Mucosa of descending colon (tissue), 3 donors: Measurements from ENCODE around the gene ABCC8. TPM values are rescaled to one million over a fixed set of nuclear protein-coding genes. Genes with fewer than 3 reads are reported as not detected.

Experiments used
- ATAC-seq: fragments of 200-7000 bp; cut with Tn5 transposase; one replicate; pipeline ENCODE4 v1.9.1; 2020; ENCODE audit warnings: mild to moderate bottlenecking, moderate library complexity
- DNase-seq, 3 donors: peaks; one replicate each; pipeline ENCODE4 v3.0.0-alpha.2; 2020
- H3K36me3 ChIP-seq: fragments of 200-600 bp; one replicate; pipeline ENCODE4 v1.8.0; 2021; ENCODE audit warnings: low read depth, mild to moderate bottlenecking
- H3K4me1 ChIP-seq: fragments of 200-600 bp; one replicate; pipeline ENCODE4 v1.8.0; 2021; ENCODE audit warnings: low read depth, mild to moderate bottlenecking
- H3K4me3 ChIP-seq: fragments of 200-600 bp; one replicate; pipeline ENCODE4 v1.8.0; 2021; ENCODE audit warnings: mild to moderate bottlenecking
- H3K9me3 ChIP-seq: fragments of 200-600 bp; one replicate; pipeline ENCODE4 v1.8.0; 2021; ENCODE audit warnings: mild to moderate bottlenecking
- CTCF ChIP-seq: fragments of 200-600 bp; IDR thresholded peaks from one replicate; pipeline ENCODE4 v1.8.0; 2022; ENCODE audit warnings: antibody characterized with exemption, mild to moderate bottlenecking
- intact Hi-C, 2 donors: fragments of 100-400 bp; cut with DNase I in 1 of 2; cut with micrococcal nuclease in 1 of 2; formaldehyde crosslinking; loops; one replicate each; pipeline versions ENCODE4 v1.11.0 to v1.11.1; 2022; cut with DNase I, micrococcal nuclease
- total RNA-seq, 3 donors: library from RNA; stranded (reverse); fragmentation: NEBNext Ultra II Directional in 2 of 3; extraction: Animal tissue kit (Norgen Biotek cat#: 25700) in 2 of 3; gene quantifications; one replicate each; pipeline versions ENCODE4 v1.2.1 to v1.2.4, GENCODE V29; 2021 to 2023
- donor health status: DM: no; HTN: no; CAD: no; lungs with moderate emphysema.
- donor health status: DM: no; HTN: no; CAD: no.
- donor health status: DM: no; HTN: yes; CAD: no.

ABCC8 gene
- total RNA-seq, 3 donors from 2014 or later: 2.2 to 4.1 (median 3.3) TPM

GRCh38 chr11:17408641-17409040, 68.0 kb downstream of the ABCC8 start:
- Histone ChIP-seq H3K36me3 (no peaks in the 10 kb centered on the region), H3K9me3 (no peaks in the 10 kb centered on the region), H3K4me3 (no peak overlapping the region), H3K4me1 (peaks cover 10% of the 10 kb centered on the region)
- intact Hi-C loops: no loop called here
- no peak for TF ChIP-seq CTCF
- ATAC-seq (no peak), DNase-seq (peak in 1 of 3 donors; percentile 12)

GRCh38 chr11:17408026-17408425, 68.6 kb downstream of the ABCC8 start:
- no peak for ATAC-seq

GRCh38 chr11:17407575-17407974, 69.1 kb downstream of the ABCC8 start:
- DNase-seq: peak in 1 of 3 donors; percentile 16
- intact Hi-C loops: no loop called here
- H3K9me3 ChIP-seq: no peaks in the 10 kb centered on the region
- no peaks in the 10 kb centered on the region for H3K36me3 ChIP-seq
- no peak overlapping the region for H3K4me3 ChIP-seq
- H3K4me1 ChIP-seq: peaks cover 6% of the 10 kb centered on the region
- no peak for TF ChIP-seq CTCF
- no peak for ATAC-seq

More at GRCh38 chr11:17408026-17408425, 68.6 kb downstream of the ABCC8 start:
- Histone ChIP-seq H3K4me3 (no peak overlapping the region), H3K9me3 (no peaks in the 10 kb centered on the region), H3K36me3 (no peaks in the 10 kb centered on the region), H3K4me1 (peaks cover 6% of the 10 kb centered on the region)
- peak in 1 of 3 donors; percentile 8 for DNase-seq
- intact Hi-C loops: no loop called here
- TF ChIP-seq CTCF: no peak

- no peak for TF ChIP-seq CTCF
- Histone ChIP-seq H3K9me3 (no peaks in the 10 kb centered on the region), H3K4me3 (no peak overlapping the region), H3K4me1 (peaks cover 6% of the 10 kb centered on the region), H3K36me3 (no peaks in the 10 kb centered on the region)
- ATAC-seq: no peak
- intact Hi-C loops: no loop called here
- peak in 1 of 3 donors; percentile 19 for DNase-seq
These were observed 69.9 kb downstream of the ABCC8 start for GRCh38 chr11:17406818-17407149.

GRCh38 chr11:17406082-17406817, 70.4 kb downstream of the ABCC8 start:
- DNase-seq: peak in 1 of 3 donors; percentile 17
- ATAC-seq: no peak
- no peaks in the 10 kb centered on the region for H3K36me3 ChIP-seq
- TF ChIP-seq CTCF: no peak
- H3K4me3 ChIP-seq: no peak overlapping the region
- peaks cover 6% of the 10 kb centered on the region for H3K4me1 ChIP-seq
- intact Hi-C loops: no loop called here
- no peaks in the 10 kb centered on the region for H3K9me3 ChIP-seq
